ENCODE results near the gene PADI2. TPM values are rescaled to one million over a fixed set of nuclear protein-coding genes. Genes with fewer than 3 reads are reported as not detected.

The PADI2 gene
- total RNA-seq, 1 experiment from 2014 or later, result 3.0 TPM

DNA sequence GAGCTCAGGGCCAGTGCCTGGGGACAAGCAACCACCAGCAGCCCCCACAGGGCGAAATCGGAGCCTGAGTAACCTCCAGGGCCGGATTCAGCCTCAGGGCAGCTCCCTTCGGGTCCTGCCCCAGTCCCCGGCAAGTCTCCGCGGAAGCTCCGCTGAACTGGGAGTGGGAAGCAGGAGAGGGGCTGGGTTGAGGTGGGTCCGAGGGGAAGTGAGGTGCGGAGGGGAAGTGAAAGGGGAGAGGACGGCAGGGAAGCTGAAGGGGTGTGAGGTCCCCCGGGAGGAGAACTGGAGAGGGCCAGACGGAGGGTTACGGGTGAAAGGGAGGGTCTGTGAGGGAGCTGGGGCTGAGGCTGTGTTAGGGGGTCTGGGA, 560 bp downstream of the PADI2 start:
- Mint-ChIP-seq H3K36me3 (ENCODE audit: insufficient read depth in 1 of 3, low read depth in 3 of 3) (no peaks in the 10 kb centered on the region), H3K27me3 (ENCODE audit: low read depth) (peaks cover 64% of the 10 kb centered on the region), H3K4me3 (peak overlapping the region; percentile 66 to 90), H3K9me3 (no peaks in the 10 kb centered on the region; a peak in 1 of 5 replicates), H3K4me1 (peaks cover 24 to 33% of the 10 kb centered on the region in 2 experiments), H3K27ac (no peak overlapping the region)
- Histone ChIP-seq H3K9ac (ENCODE audit: extremely low read depth, insufficient read length, low read length) (no peak overlapping the region), H3K27me3 (ENCODE audit: insufficient read depth, low read length) (peaks cover 16% of the 10 kb centered on the region; the same call in 1 of the 2 replicates), H3K4me2 (ENCODE audit: insufficient read depth, insufficient read length, low read length) (peak overlapping the region; percentile 62), H3K79me1 (ENCODE audit: insufficient read depth, low read depth, low read length, poor library complexity, severe bottlenecking) (no peaks in the 10 kb centered on the region), H3K79me2 (ENCODE audit: insufficient read depth, low read length) (no peaks in the 10 kb centered on the region), H4K20me1 (ENCODE audit: control insufficient read depth, insufficient read depth, insufficient read length) (no peaks in the 10 kb centered on the region), H2BK120ac (ENCODE audit: low read depth, low read length, poor library complexity, severe bottlenecking) (no peak overlapping the region), H2BK12ac (ENCODE audit: insufficient read length, low read depth, low read length) (no peak overlapping the region), H3K18ac (ENCODE audit: insufficient read length, low read depth, low read length) (no peak overlapping the region), H2BK15ac (ENCODE audit: low read depth, low read length) (no peak overlapping the region), H3K56ac (ENCODE audit: insufficient read length, low read depth, low read length) (no peak overlapping the region), H3K23me2 (ENCODE audit: insufficient read length, low read depth, low read length, poor library complexity, severe bottlenecking) (peaks cover 13% of the 10 kb centered on the region), H2BK5ac (ENCODE audit: insufficient read length, low read length) (no peak overlapping the region), H2AFZ (ENCODE audit: low read length) (no peak overlapping the region), H4K8ac (replicated peaks; ENCODE audit: insufficient read length, low read depth, low read length) (no peak overlapping the region), H3K9me3 (ENCODE audit: control insufficient read depth, low read depth, low read length) (no peaks in the 10 kb centered on the region), H3K14ac (ENCODE audit: insufficient read depth, low read length) (0 out of 2 replicates have a peak overlapping the region, but pooled peaks have one; percentile 10), H3K23ac (ENCODE audit: insufficient read length, low read depth, low read length) (no peak overlapping the region), H4K91ac (ENCODE audit: insufficient read length, low read depth, low read length) (no peak overlapping the region), H3T11ph (ENCODE audit: low read length) (no peak overlapping the region), H2AK5ac (ENCODE audit: insufficient read length, low read length) (no peak overlapping the region), H3K27ac (ENCODE audit: insufficient read length, low read depth, low read length) (no peak overlapping the region), H3K4me1 (ENCODE audit: insufficient read depth, low read length) (no peaks in the 10 kb centered on the region), H3K4ac (ENCODE audit: low read depth, low read length) (no peak overlapping the region), H2BK20ac (ENCODE audit: low read depth, low read length, poor library complexity, severe bottlenecking) (no peak overlapping the region), H4K5ac (ENCODE audit: insufficient read length, low read depth, low read length) (no peak overlapping the region)
- no CpG with 5 or more reads among the region's 14 CpGs for WGBS (ENCODE audit: extremely low coverage, insufficient read length, low lambda C conversion rate)
- TF ChIP-seq, protein P1, sequence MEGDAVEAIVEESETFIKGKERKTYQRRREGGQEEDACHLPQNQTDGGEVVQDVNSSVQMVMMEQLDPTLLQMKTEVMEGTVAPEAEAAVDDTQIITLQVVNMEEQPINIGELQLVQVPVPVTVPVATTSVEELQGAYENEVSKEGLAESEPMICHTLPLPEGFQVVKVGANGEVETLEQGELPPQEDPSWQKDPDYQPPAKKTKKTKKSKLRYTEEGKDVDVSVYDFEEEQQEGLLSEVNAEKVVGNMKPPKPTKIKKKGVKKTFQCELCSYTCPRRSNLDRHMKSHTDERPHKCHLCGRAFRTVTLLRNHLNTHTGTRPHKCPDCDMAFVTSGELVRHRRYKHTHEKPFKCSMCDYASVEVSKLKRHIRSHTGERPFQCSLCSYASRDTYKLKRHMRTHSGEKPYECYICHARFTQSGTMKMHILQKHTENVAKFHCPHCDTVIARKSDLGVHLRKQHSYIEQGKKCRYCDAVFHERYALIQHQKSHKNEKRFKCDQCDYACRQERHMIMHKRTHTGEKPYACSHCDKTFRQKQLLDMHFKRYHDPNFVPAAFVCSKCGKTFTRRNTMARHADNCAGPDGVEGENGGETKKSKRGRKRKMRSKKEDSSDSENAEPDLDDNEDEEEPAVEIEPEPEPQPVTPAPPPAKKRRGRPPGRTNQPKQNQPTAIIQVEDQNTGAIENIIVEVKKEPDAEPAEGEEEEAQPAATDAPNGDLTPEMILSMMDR (conservative IDR thresholded peaks at IDR 0.05), result no peak
- no peak for DNase-seq
